AG10803 (cell line): Measurements from ENCODE around the gene NPHP1.
"Not testable (repeated sequence)": the region's sequence is repeated elsewhere in the genome, so short reads cannot be mapped to it uniquely, and the experiment has no call there.

Source experiments
- DNase-seq: peaks from one replicate; pipeline ENCODE4 v3.0.0; 2010; ENCODE audit warnings: low read depth
- H3K4me3 ChIP-seq: 2 replicates; pipeline ENCODE4 v1.5.1; 2011; ENCODE audit warnings: mild to moderate bottlenecking, low read length, control low read depth
- CTCF ChIP-seq: conservative IDR thresholded peaks from 2 replicates; pipeline ENCODE4 v1.5.1; 2011; ENCODE audit warnings: mild to moderate bottlenecking, low read length, control low read depth, inconsistent platforms

NPHP1 gene

DNA sequence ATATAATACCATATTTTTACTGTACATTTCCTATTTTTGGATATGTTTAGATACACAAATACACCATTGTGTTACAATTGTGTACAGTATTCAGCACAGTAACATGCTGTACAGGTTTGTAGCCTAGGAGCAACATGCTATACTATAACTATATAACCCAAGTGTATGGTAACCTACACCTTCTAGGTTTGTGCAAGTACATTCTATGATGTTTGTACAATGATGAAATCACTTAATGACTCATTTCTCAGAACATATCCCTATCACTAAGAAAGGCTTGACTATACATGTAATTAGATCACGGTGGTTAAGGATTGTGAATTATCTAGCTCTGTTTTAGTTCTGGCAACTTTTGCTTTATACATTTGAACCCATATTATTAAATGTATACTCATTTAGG is 31.3 kb downstream of the NPHP1 start:
- DNase-seq: no peak
- H3K4me3 ChIP-seq: no peak overlapping the region
- no peak for TF ChIP-seq CTCF

DNA sequence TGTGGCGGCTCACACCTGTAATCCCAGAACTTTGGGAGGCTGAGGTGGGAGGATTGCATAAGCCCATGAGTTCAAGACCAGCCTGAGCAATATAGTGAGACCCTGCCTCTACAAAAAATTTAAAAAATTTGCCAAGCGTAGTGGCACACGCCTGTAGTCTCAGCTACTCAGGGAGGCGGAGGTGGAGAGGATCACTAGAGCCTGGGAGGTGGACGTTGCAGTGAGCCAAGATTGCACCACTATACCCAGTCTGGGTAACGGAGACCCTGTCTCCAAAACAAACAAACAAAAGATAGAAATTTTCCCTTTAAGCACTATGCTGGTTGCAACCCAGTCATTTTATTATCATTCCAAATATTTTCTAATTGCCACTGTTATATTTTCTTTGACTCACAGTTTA is 32.3 kb downstream of the NPHP1 start:
- H3K4me3 ChIP-seq: no peak overlapping the region
- no peak for TF ChIP-seq CTCF
- DNase-seq: no peak

- TF ChIP-seq CTCF: no peak
- no peak for DNase-seq
- H3K4me3 ChIP-seq: no peak overlapping the region
Observed at GRCh38 chr2:110170102-110170501, 34.7 kb downstream of the NPHP1 start.

GRCh38 chr2:110167326-110168000 is 37.4 kb downstream of the NPHP1 start:
- peak; percentile 40 for DNase-seq
- TF ChIP-seq CTCF: no peak
- H3K4me3 ChIP-seq: no peak overlapping the region

DNA sequence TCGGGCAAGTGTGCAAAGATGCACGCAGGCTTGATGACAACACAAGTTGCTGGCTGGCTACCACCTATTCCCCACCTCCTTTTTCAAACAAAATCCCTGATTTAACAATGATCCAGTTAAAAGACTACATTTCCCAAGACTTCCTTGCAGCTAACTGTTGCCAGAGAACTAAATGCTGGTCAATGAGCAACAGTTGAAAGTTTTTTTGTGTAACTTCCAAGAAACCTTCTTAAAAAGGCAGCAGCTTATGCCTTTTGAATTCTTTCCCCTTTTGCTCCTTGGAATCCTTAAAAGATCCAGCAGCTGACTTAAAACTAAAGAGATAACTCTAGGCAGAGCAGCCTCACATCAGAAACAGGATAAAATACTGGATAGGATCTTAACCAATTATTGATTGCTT is 38.5 kb downstream of the NPHP1 start:
- TF ChIP-seq CTCF: no peak
- H3K4me3 ChIP-seq: no peak overlapping the region
- DNase-seq: peak; percentile 46

DNA sequence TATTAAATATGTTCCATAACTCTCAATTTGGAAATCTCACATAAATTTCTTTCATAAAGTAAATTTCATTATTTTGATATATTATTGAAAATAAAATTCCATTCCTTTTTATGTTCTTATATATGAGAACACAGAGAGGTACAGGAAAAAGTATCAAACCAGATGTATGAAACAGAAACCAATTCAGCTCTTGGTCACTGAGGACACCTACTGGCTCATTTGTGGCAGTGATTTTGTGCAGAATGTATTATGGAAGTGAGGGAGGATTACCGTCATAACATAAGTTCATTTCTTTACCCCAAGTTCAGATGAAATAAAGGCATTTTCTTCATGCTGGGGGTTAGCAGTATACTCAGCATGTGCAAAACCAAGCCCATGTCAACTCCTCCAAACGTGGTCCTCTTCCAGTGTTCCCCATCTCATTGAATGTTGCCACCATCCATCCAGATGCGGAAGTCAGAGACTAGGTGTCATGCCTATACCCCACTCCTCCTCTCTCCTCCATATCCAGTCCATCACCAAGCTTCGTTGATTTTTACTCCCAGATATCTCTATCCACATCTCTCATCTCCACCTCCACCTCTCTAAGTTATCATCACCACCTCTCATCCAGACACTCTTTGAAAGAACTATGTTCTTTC is 47.5 kb downstream of the NPHP1 start:
- H3K4me3 ChIP-seq: no peak overlapping the region
- peak; percentile 64 for DNase-seq
- peak; percentile 93 for TF ChIP-seq CTCF

DNA sequence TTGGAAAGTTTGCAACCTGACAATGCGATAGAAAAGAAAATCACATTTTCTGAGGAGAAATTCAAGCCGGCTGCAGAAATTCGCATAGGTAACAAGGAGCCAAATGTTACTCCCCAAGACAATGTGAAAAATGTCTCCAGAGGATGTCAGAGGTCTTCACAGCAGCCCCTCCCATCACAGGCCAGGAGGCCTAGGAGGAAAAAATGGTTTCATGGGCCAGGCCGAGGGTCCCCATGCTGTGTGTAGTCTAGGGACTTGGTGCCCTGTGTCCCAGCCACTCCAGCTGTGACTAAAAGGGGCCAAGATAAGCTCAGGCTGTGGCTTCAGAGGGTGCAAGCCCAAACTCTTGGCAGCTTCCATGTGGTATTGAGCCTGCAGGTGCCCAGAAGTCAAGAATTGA is 50.0 kb downstream of the NPHP1 start:
- DNase-seq, H3K4me3 ChIP-seq: not testable (repeated sequence)

- H3K4me3 ChIP-seq, DNase-seq: not testable (repeated sequence)
Observed at GRCh38 chr2:110154188-110154587, 50.6 kb downstream of the NPHP1 start.
